ENCODE data around the gene BRINP2.

DNA sequence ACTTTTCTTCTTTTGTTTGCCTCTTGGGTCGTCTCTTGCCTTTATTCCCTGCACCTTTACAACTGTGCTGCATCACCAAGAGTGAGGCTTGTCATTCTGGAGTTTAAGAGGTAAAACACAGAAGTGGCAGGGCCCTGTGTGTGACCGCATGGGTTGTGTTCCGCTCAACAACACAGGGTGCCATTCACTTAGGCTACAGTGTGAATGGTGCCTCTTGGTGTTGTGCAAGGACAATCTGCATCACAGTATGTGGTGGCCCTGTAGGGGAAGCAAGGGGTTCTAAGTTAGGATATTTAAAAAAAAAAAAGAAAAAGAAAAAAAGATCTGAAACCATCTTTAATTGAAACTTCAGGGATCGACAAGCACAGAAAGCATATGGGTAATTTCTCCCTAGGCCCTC is 38.2 kb downstream of the BRINP2 start:
- TF ChIP-seq, protein P1, sequence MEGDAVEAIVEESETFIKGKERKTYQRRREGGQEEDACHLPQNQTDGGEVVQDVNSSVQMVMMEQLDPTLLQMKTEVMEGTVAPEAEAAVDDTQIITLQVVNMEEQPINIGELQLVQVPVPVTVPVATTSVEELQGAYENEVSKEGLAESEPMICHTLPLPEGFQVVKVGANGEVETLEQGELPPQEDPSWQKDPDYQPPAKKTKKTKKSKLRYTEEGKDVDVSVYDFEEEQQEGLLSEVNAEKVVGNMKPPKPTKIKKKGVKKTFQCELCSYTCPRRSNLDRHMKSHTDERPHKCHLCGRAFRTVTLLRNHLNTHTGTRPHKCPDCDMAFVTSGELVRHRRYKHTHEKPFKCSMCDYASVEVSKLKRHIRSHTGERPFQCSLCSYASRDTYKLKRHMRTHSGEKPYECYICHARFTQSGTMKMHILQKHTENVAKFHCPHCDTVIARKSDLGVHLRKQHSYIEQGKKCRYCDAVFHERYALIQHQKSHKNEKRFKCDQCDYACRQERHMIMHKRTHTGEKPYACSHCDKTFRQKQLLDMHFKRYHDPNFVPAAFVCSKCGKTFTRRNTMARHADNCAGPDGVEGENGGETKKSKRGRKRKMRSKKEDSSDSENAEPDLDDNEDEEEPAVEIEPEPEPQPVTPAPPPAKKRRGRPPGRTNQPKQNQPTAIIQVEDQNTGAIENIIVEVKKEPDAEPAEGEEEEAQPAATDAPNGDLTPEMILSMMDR (IDR thresholded peaks at IDR 0.05): no peak
- no peak for TF ChIP-seq EP300 (IDR thresholded peaks at IDR 0.05)

Measured in sigmoid colon (tissue), 4 donors.